Keratinocyte (primary cell): ENCODE results near the gene ZPR1. TPM values are rescaled to one million over a fixed set of nuclear protein-coding genes. Genes with fewer than 3 reads are reported as not detected.

ENCODE experiments used
- DNase-seq: peaks from one replicate; pipeline ENCODE4 v3.0.0-alpha.2; 2011; ENCODE audit warnings: low read depth, missing footprints, low spot score
- FAIRE-seq: peaks from 2 replicates; lab custom pipeline; 2011; peaks lifted over from hg19 to GRCh38; lab: Jason Lieb, UNC
- H2AFZ ChIP-seq: 2 replicates; pipeline ENCODE4 v1.6.0; 2012; ENCODE audit warnings: low read length, control low read depth, inconsistent platforms; ENCODE audit not compliant: control insufficient read depth
- H3K27ac ChIP-seq: 2 replicates; pipeline ENCODE4 v1.5.1; 2011; ENCODE audit warnings: low read length; ENCODE audit not compliant: control insufficient read depth, insufficient read depth
- H3K27me3 ChIP-seq: 3 replicates; pipeline ENCODE4 v1.6.0; 2011; ENCODE audit warnings: low read length; ENCODE audit not compliant: control insufficient read depth, insufficient read depth; ENCODE audit errors: extremely low read depth
- H3K36me3 ChIP-seq, 2 experiments: 2 replicates in 1 of 2; 3 replicates in 1 of 2; pipeline ENCODE4 v1.5.1; 2011; ENCODE audit warnings: low read length in 2 of 2, mild to moderate bottlenecking in 1 of 2; ENCODE audit not compliant: control insufficient read depth in 2 of 2, insufficient read depth in 2 of 2; ENCODE audit errors: extremely low read depth in 1 of 2
- H3K4me1 ChIP-seq: 3 replicates; pipeline ENCODE4 v1.5.1; 2011; ENCODE audit warnings: low read length; ENCODE audit not compliant: control insufficient read depth, insufficient read depth; ENCODE audit errors: extremely low read depth
- H3K4me2 ChIP-seq: 3 replicates; pipeline ENCODE4 v1.6.0; 2011; ENCODE audit warnings: low read depth, low read length; ENCODE audit not compliant: control insufficient read depth, insufficient read depth; ENCODE audit errors: extremely low read depth
- H3K4me3 ChIP-seq, 3 experiments: fragments of 200-600 bp in 1 of 3; sonication (generic) in 1 of 3; 2 replicates in 2 of 3; 3 replicates in 1 of 3; pipeline ENCODE4 v1.5.1; 2011 to 2016; ENCODE audit warnings: low read length in 3 of 3, mild to moderate bottlenecking in 3 of 3, control low read depth in 2 of 3, inconsistent platforms in 1 of 3, low read depth in 1 of 3, mixed read lengths in 1 of 3, mixed run types in 1 of 3, moderate library complexity in 1 of 3; ENCODE audit not compliant: control insufficient read depth in 2 of 3, insufficient read depth in 2 of 3; ENCODE audit errors: extremely low read depth in 1 of 3
- H3K79me2 ChIP-seq: 2 replicates; pipeline ENCODE4 v1.6.0; 2012; ENCODE audit warnings: low read length; ENCODE audit not compliant: control insufficient read depth, insufficient read depth
- H3K9ac ChIP-seq: 3 replicates; pipeline ENCODE4 v1.6.0; 2011; ENCODE audit warnings: low read length; ENCODE audit not compliant: control insufficient read depth, insufficient read depth; ENCODE audit errors: extremely low read depth
- H3K9me1 ChIP-seq: 3 replicates; pipeline ENCODE4 v1.6.0; 2011; ENCODE audit warnings: low read length; ENCODE audit not compliant: control insufficient read depth, insufficient read depth; ENCODE audit errors: extremely low read depth
- H3K9me3 ChIP-seq: 2 replicates; pipeline ENCODE4 v1.5.1; 2012; ENCODE audit warnings: low read depth, low read length; ENCODE audit not compliant: control insufficient read depth
- H4K20me1 ChIP-seq: 3 replicates; pipeline ENCODE4 v1.6.0; 2011; ENCODE audit warnings: low read length; ENCODE audit not compliant: control insufficient read depth, insufficient read depth; ENCODE audit errors: extremely low read depth
- CTCF ChIP-seq, 3 experiments: IDR thresholded peaks in 1 of 3; conservative IDR thresholded peaks in 1 of 3; optimal IDR thresholded peaks in 1 of 3; 2 replicates in 2 of 3; 3 replicates in 1 of 3; pipeline versions ENCODE3 to v1.5.1; 2011; ENCODE audit warnings: low read length in 3 of 3, mild to moderate bottlenecking in 3 of 3, moderate library complexity in 2 of 3, control low read depth in 1 of 3, inconsistent platforms in 1 of 3; ENCODE audit not compliant: insufficient read depth in 2 of 3; ENCODE audit errors: extremely low read depth in 1 of 3
- EZH2 ChIP-seq: IDR thresholded peaks from one replicate; pipeline ENCODE4 v1.6.1; 2012; ENCODE audit warnings: inconsistent platforms, mild to moderate bottlenecking, low read length, moderate library complexity
- dilution Hi-C: fragments of 300-500 bp; cut with MboI; formaldehyde crosslinking; loops from one replicate; pipeline ENCODE4 v1.7.0; 2020; ENCODE audit warnings: low sequenced_read_pairs; ENCODE audit not compliant: extremely low pct_ligation_motif_present
- polyA plus RNA-seq, 5 experiments: library from polyadenylated mRNA; depleted of rRNA in 3 of 5; stranded (reverse) in 3 of 5; stranded (forward) in 1 of 5; unstranded in 1 of 5; fragments of >200 nt; gene quantifications; 1 replicate in 1 of 5; 2 replicates in 3 of 5; 3 replicates in 1 of 5; pipeline versions ENCODE4 v1.2.1 to v1.2.3, GENCODE V29; 2011 to 2012; ENCODE audit warnings: missing spikeins in 2 of 5, low read depth in 1 of 5, low replicate concordance in 1 of 5

The ZPR1 gene
- polyA plus RNA-seq, 1 donor (not counting 4 experiments of a cell fraction or from before 2014, with no cell fraction given) = 71.1 TPM

GRCh38 chr11:116792144-116792868 is 4.5 kb upstream of the ZPR1 start:
- dilution Hi-C loops = no loop called here

GRCh38 chr11:116791813-116792143 is 4.0 kb upstream of the ZPR1 start, which contains the start of gene APOA5:
Gene APOA5 (minus strand): TSS chr11:116791879. CDS start chr11:116791860, 19 bp downstream.
- Histone ChIP-seq H3K9me3 (no peaks in the 10 kb centered on the region), H3K36me3 (peaks cover 0 to 2% of the 10 kb centered on the region in 2 experiments), H3K4me3 (no peak within 1 kb of the TSS), H3K27ac (no peak within 1 kb of the TSS), H3K9me1 (no peaks in the 10 kb centered on the region), H3K9ac (no peak within 1 kb of the TSS), H3K27me3 (no peaks in the 10 kb centered on the region), H2AFZ (peak within 1 kb of the TSS; percentile 47), H3K4me1 (peaks cover 22% of the 10 kb centered on the region), H3K4me2 (no peak within 1 kb of the TSS), H3K79me2 (peaks cover 9% of the 10 kb centered on the region), H4K20me1 (no peaks in the 10 kb centered on the region)
- TF ChIP-seq CTCF (optimal IDR thresholded peaks at IDR 0.05 in 1 of 3, IDR thresholded peaks at IDR 0.05 in 1 of 3, conservative IDR thresholded peaks at IDR 0.05 in 1 of 3; ENCODE audit: extremely low read depth in 1 of 3, insufficient read depth in 2 of 3, low read length in 3 of 3) (no peak), EZH2 (no peak)
- no peak for DNase-seq
- dilution Hi-C loops = no loop called here
- no peak for FAIRE-seq

More at GRCh38 chr11:116792144-116792868, 4.5 kb upstream of the ZPR1 start:
- no peak overlapping the region for H2AFZ ChIP-seq
- H3K9me1 ChIP-seq = no peaks in the 10 kb centered on the region
- H3K9ac ChIP-seq = no peak overlapping the region
- no peaks in the 10 kb centered on the region for H4K20me1 ChIP-seq
- H3K4me2 ChIP-seq = no peak overlapping the region
- H3K4me3 ChIP-seq = no peak overlapping the region
- no peak overlapping the region for H3K27ac ChIP-seq
- H3K9me3 ChIP-seq = no peaks in the 10 kb centered on the region
- FAIRE-seq = no peak
- DNase-seq = no peak
- peaks cover 4% of the 10 kb centered on the region for H3K79me2 ChIP-seq
- TF ChIP-seq CTCF (optimal IDR thresholded peaks at IDR 0.05 in 1 of 3, IDR thresholded peaks at IDR 0.05 in 1 of 3, conservative IDR thresholded peaks at IDR 0.05 in 1 of 3; ENCODE audit: extremely low read depth in 1 of 3, insufficient read depth in 2 of 3, low read length in 3 of 3) = no peak
- no peak for TF ChIP-seq EZH2
- no peaks in the 10 kb centered on the region for H3K36me3 ChIP-seq
- H3K4me1 ChIP-seq = peaks cover 19% of the 10 kb centered on the region
- H3K27me3 ChIP-seq = no peaks in the 10 kb centered on the region
